Measurements from ENCODE around the gene SETDB2. TPM values are rescaled to one million over a fixed set of nuclear protein-coding genes. Genes with fewer than 3 reads are reported as not detected.
A peak's percentile ranks its signal among the peaks of the same experiment; 100 is the strongest.

Gene SETDB2
- total RNA-seq, 1 experiment from 2014 or later, result 34.0 TPM

GRCh38 chr13:49512578-49512977 lies 68.5 kb downstream of the SETDB2 start:
- Histone ChIP-seq H3K36me3 (ENCODE audit: insufficient read depth, low read length) (peaks cover 21% of the 10 kb centered on the region), H2AFZ (ENCODE audit: low read length) (no peak overlapping the region), H3K4me2 (ENCODE audit: low read depth, low read length, poor library complexity, severe bottlenecking) (no peak overlapping the region), H3K27me3 (ENCODE audit: low read length) (no peaks in the 10 kb centered on the region), H3K4me3 (ENCODE audit: low read length) (no peak overlapping the region), H4K20me1 (ENCODE audit: insufficient read depth, low read depth, low read length) (no peaks in the 10 kb centered on the region), H3K9me2 (replicated peaks; ENCODE audit: insufficient read depth, low read length) (no peaks in the 10 kb centered on the region), H3K4me1 (ENCODE audit: low read length) (no peaks in the 10 kb centered on the region; the same call in 1 of the 2 replicates), H3K27ac (ENCODE audit: low read length) (no peak overlapping the region), H3K79me2 (ENCODE audit: low read length) (peaks cover 16% of the 10 kb centered on the region; the same call in 1 of the 2 replicates), H3K9me3 (ENCODE audit: low read length) (no peaks in the 10 kb centered on the region), H3K9ac (ENCODE audit: low read length) (no peak overlapping the region)
- DNase-seq, result no peak

GRCh38 chr13:49516467-49516866 lies 72.4 kb downstream of the SETDB2 start:
- H2AFZ ChIP-seq (ENCODE audit: low read length), result no peak overlapping the region
- no peak for DNase-seq
- peaks cover 6% of the 10 kb centered on the region; the same call in 1 of the 2 replicates for H3K79me2 ChIP-seq (ENCODE audit: low read length)
- no peak overlapping the region for H3K27ac ChIP-seq (ENCODE audit: low read length)
- H3K36me3 ChIP-seq (ENCODE audit: insufficient read depth, low read length), result peaks cover 28% of the 10 kb centered on the region
- no peaks in the 10 kb centered on the region for H3K9me3 ChIP-seq (ENCODE audit: low read length)
- no peak overlapping the region for H3K4me2 ChIP-seq (ENCODE audit: low read depth, low read length, poor library complexity, severe bottlenecking)
- H3K4me1 ChIP-seq (ENCODE audit: low read length), result peaks cover under 1% of the 10 kb centered on the region; the same call in 1 of the 2 replicates
- H3K9me2 ChIP-seq (replicated peaks; ENCODE audit: insufficient read depth, low read length), result no peaks in the 10 kb centered on the region
- no peak overlapping the region for H3K4me3 ChIP-seq (ENCODE audit: low read length)
- H4K20me1 ChIP-seq (ENCODE audit: insufficient read depth, low read depth, low read length), result no peaks in the 10 kb centered on the region
- H3K27me3 ChIP-seq (ENCODE audit: low read length), result no peaks in the 10 kb centered on the region
- H3K9ac ChIP-seq (ENCODE audit: low read length), result no peak overlapping the region

- Histone ChIP-seq H3K79me2 (ENCODE audit: low read length) (0 out of 2 replicates have a peak, but pooled peaks cover 6% of the 10 kb centered on the region), H3K9me3 (ENCODE audit: low read length) (no peaks in the 10 kb centered on the region), H3K4me3 (ENCODE audit: low read length) (no peak overlapping the region), H3K9me2 (replicated peaks; ENCODE audit: insufficient read depth, low read length) (no peaks in the 10 kb centered on the region), H2AFZ (ENCODE audit: low read length) (no peak overlapping the region), H3K36me3 (ENCODE audit: insufficient read depth, low read length) (peaks cover 36% of the 10 kb centered on the region), H4K20me1 (ENCODE audit: insufficient read depth, low read depth, low read length) (no peaks in the 10 kb centered on the region), H3K4me2 (ENCODE audit: low read depth, low read length, poor library complexity, severe bottlenecking) (no peak overlapping the region), H3K9ac (ENCODE audit: low read length) (no peak overlapping the region), H3K27me3 (ENCODE audit: low read length) (no peaks in the 10 kb centered on the region), H3K4me1 (ENCODE audit: low read length) (peaks cover 10% of the 10 kb centered on the region), H3K27ac (ENCODE audit: low read length) (no peak overlapping the region; the same call in 1 of the 2 replicates)
- no peak for DNase-seq
Observed at GRCh38 chr13:49517461-49517860, 73.4 kb downstream of the SETDB2 start.

- DNase-seq, result no peak
- Histone ChIP-seq H3K4me2 (ENCODE audit: low read depth, low read length, poor library complexity, severe bottlenecking) (no peak overlapping the region), H3K79me2 (ENCODE audit: low read length) (0 out of 2 replicates have a peak, but pooled peaks cover 6% of the 10 kb centered on the region), H3K9me2 (replicated peaks; ENCODE audit: insufficient read depth, low read length) (no peaks in the 10 kb centered on the region), H3K4me1 (ENCODE audit: low read length) (peaks cover 10% of the 10 kb centered on the region), H3K9ac (ENCODE audit: low read length) (no peak overlapping the region), H4K20me1 (ENCODE audit: insufficient read depth, low read depth, low read length) (no peaks in the 10 kb centered on the region), H2AFZ (ENCODE audit: low read length) (no peak overlapping the region), H3K27ac (ENCODE audit: low read length) (no peak overlapping the region), H3K4me3 (ENCODE audit: low read length) (no peak overlapping the region), H3K9me3 (ENCODE audit: low read length) (no peaks in the 10 kb centered on the region), H3K27me3 (ENCODE audit: low read length) (no peaks in the 10 kb centered on the region), H3K36me3 (ENCODE audit: insufficient read depth, low read length) (peaks cover 29% of the 10 kb centered on the region; the same call in 1 of the 2 replicates)
Observed at GRCh38 chr13:49521224-49521623, 77.2 kb downstream of the SETDB2 start.

- Histone ChIP-seq H3K9me3 (ENCODE audit: low read length) (no peaks in the 10 kb centered on the region), H3K36me3 (ENCODE audit: insufficient read depth, low read length) (peaks cover 23% of the 10 kb centered on the region; the same call in 1 of the 2 replicates), H3K4me1 (ENCODE audit: low read length) (peaks cover 28% of the 10 kb centered on the region), H3K4me2 (ENCODE audit: low read depth, low read length, poor library complexity, severe bottlenecking) (no peak overlapping the region), H2AFZ (ENCODE audit: low read length) (no peak overlapping the region), H3K79me2 (ENCODE audit: low read length) (0 out of 2 replicates have a peak, but pooled peaks cover 4% of the 10 kb centered on the region), H3K4me3 (ENCODE audit: low read length) (no peak overlapping the region), H3K27ac (ENCODE audit: low read length) (no peak overlapping the region), H4K20me1 (ENCODE audit: insufficient read depth, low read depth, low read length) (no peaks in the 10 kb centered on the region), H3K9ac (ENCODE audit: low read length) (no peak overlapping the region), H3K27me3 (ENCODE audit: low read length) (no peaks in the 10 kb centered on the region), H3K9me2 (replicated peaks; ENCODE audit: insufficient read depth, low read length) (no peaks in the 10 kb centered on the region)
- no peak for DNase-seq
Observed at GRCh38 chr13:49524740-49525501, 80.8 kb downstream of the SETDB2 start.

GRCh38 chr13:49527123-49527522 lies 83.0 kb downstream of the SETDB2 start:
- no peaks in the 10 kb centered on the region for H3K9me2 ChIP-seq (replicated peaks; ENCODE audit: insufficient read depth, low read length)
- no peak overlapping the region for H3K9ac ChIP-seq (ENCODE audit: low read length)
- peak overlapping the region; percentile 70 for H3K27ac ChIP-seq (ENCODE audit: low read length)
- H2AFZ ChIP-seq (ENCODE audit: low read length), result no peak overlapping the region
- no peaks in the 10 kb centered on the region for H3K9me3 ChIP-seq (ENCODE audit: low read length)
- H3K4me2 ChIP-seq (ENCODE audit: low read depth, low read length, poor library complexity, severe bottlenecking), result no peak overlapping the region
- peaks cover 16% of the 10 kb centered on the region; the same call in 1 of the 2 replicates for H3K36me3 ChIP-seq (ENCODE audit: insufficient read depth, low read length)
- H4K20me1 ChIP-seq (ENCODE audit: insufficient read depth, low read depth, low read length), result no peaks in the 10 kb centered on the region
- H3K4me1 ChIP-seq (ENCODE audit: low read length), result peaks cover 34% of the 10 kb centered on the region
- no peak overlapping the region for H3K4me3 ChIP-seq (ENCODE audit: low read length)
- H3K79me2 ChIP-seq (ENCODE audit: low read length), result 0 out of 2 replicates have a peak, but pooled peaks cover 2% of the 10 kb centered on the region
- no peak for DNase-seq
- H3K27me3 ChIP-seq (ENCODE audit: low read length), result no peaks in the 10 kb centered on the region

GRCh38 chr13:49528161-49528560 lies 84.1 kb downstream of the SETDB2 start:
- peak overlapping the region; percentile 70 for H3K27ac ChIP-seq (ENCODE audit: low read length)
- no peaks in the 10 kb centered on the region for H4K20me1 ChIP-seq (ENCODE audit: insufficient read depth, low read depth, low read length)

GRCh38 chr13:49530457-49530856 lies 86.4 kb downstream of the SETDB2 start:
- Histone ChIP-seq H3K4me2 (ENCODE audit: low read depth, low read length, poor library complexity, severe bottlenecking) (peak overlapping the region; percentile 35), H4K20me1 (ENCODE audit: insufficient read depth, low read depth, low read length) (no peaks in the 10 kb centered on the region), H2AFZ (ENCODE audit: low read length) (no peak overlapping the region), H3K27ac (ENCODE audit: low read length) (peak overlapping the region; percentile 77), H3K9ac (ENCODE audit: low read length) (peak overlapping the region; percentile 16; the same call in 1 of the 2 replicates), H3K36me3 (ENCODE audit: insufficient read depth, low read length) (peaks cover 24% of the 10 kb centered on the region; the same call in 1 of the 2 replicates), H3K9me3 (ENCODE audit: low read length) (no peaks in the 10 kb centered on the region), H3K27me3 (ENCODE audit: low read length) (no peaks in the 10 kb centered on the region), H3K9me2 (replicated peaks; ENCODE audit: insufficient read depth, low read length) (no peaks in the 10 kb centered on the region), H3K79me2 (ENCODE audit: low read length) (peaks cover 9% of the 10 kb centered on the region; the same call in 1 of the 2 replicates), H3K4me3 (ENCODE audit: low read length) (no peak overlapping the region), H3K4me1 (ENCODE audit: low read length) (peaks cover 54% of the 10 kb centered on the region)
- peak; percentile 61 for DNase-seq

More at GRCh38 chr13:49528161-49528560, 84.1 kb downstream of the SETDB2 start:
- Histone ChIP-seq H3K27me3 (ENCODE audit: low read length) (no peaks in the 10 kb centered on the region), H3K9ac (ENCODE audit: low read length) (no peak overlapping the region), H3K4me3 (ENCODE audit: low read length) (no peak overlapping the region), H2AFZ (ENCODE audit: low read length) (no peak overlapping the region), H3K9me3 (ENCODE audit: low read length) (no peaks in the 10 kb centered on the region), H3K36me3 (ENCODE audit: insufficient read depth, low read length) (peaks cover 24% of the 10 kb centered on the region; the same call in 1 of the 2 replicates), H3K4me1 (ENCODE audit: low read length) (peaks cover 41% of the 10 kb centered on the region), H3K9me2 (replicated peaks; ENCODE audit: insufficient read depth, low read length) (no peaks in the 10 kb centered on the region), H3K79me2 (ENCODE audit: low read length) (0 out of 2 replicates have a peak, but pooled peaks cover 7% of the 10 kb centered on the region), H3K4me2 (ENCODE audit: low read depth, low read length, poor library complexity, severe bottlenecking) (peak overlapping the region; percentile 5)
- DNase-seq, result no peak
